ENCODE measurements around the gene TYW1B.
"Not testable (repeated sequence)": the region's sequence is repeated elsewhere in the genome, so short reads cannot be mapped to it uniquely, and the experiment has no call there.

TYW1B gene

DNA sequence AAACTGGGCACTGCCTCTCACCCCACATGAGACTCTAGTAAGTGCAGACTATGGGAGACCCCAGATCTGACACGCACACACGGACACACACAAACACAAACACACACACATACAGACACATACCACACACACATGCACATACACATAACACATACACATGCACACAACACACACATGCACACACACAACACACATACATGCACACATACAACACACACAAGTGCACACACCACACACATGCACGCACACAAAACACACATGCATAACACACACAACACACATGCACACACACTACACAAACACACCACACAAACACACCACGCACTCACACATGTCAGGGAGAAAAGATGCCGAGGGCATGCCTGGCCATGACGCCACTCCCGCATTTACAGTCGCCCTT lies 205.5 kb downstream of the TYW1B start:
- peak overlapping the region; percentile 15; the same call in 1 of the 2 replicates for H3K27ac ChIP-seq
- TF ChIP-seq ZFX (IDR thresholded peaks at IDR 0.05; ENCODE audit: borderline replicate concordance), result no peak
- TF ChIP-seq, protein P1, sequence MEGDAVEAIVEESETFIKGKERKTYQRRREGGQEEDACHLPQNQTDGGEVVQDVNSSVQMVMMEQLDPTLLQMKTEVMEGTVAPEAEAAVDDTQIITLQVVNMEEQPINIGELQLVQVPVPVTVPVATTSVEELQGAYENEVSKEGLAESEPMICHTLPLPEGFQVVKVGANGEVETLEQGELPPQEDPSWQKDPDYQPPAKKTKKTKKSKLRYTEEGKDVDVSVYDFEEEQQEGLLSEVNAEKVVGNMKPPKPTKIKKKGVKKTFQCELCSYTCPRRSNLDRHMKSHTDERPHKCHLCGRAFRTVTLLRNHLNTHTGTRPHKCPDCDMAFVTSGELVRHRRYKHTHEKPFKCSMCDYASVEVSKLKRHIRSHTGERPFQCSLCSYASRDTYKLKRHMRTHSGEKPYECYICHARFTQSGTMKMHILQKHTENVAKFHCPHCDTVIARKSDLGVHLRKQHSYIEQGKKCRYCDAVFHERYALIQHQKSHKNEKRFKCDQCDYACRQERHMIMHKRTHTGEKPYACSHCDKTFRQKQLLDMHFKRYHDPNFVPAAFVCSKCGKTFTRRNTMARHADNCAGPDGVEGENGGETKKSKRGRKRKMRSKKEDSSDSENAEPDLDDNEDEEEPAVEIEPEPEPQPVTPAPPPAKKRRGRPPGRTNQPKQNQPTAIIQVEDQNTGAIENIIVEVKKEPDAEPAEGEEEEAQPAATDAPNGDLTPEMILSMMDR (IDR thresholded peaks at IDR 0.05), result no peak

DNA sequence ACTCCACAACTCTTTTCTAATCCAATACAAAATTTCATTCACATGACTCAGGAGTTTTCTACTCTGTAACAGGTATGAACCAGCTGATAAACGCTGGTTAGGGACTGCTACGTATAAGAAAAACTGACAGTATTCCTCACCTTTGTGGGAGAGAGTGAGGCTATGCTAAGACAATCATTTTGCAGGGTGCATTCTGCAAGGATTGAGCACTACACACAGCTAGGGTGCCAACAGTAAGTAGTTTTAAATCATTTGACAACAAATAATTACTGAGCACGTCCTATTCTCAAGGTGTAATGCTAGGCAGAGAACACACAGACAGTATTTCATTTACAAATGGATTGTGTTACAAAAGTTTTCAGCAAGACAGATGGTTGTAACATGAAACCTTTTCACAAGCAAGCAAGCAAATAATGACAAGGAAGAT lies 206.2 kb downstream of the TYW1B start:
- H3K27ac ChIP-seq, result peak overlapping the region; percentile 15; the same call in 1 of the 2 replicates

DNA sequence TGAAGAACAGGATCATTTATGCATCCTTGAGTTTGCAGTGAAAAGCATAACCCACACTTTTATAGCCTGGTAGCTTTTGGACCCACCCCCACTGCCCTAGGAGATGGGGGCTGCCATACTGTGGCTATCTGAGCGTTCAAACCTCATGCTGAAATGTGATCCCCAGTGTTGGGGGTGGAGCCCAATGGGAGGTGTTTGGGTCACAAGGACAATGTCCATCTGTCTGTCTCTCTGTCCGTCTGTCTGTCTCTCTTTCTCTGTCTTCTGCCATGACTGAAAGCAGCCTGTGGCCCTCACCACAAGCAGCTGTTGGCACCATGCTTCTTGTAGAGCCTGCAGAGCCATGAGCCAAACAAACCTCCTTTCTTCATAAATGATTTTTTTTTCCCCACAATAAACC lies 207.1 kb downstream of the TYW1B start:
- not testable (repeated sequence) for H3K27ac ChIP-seq

DNA sequence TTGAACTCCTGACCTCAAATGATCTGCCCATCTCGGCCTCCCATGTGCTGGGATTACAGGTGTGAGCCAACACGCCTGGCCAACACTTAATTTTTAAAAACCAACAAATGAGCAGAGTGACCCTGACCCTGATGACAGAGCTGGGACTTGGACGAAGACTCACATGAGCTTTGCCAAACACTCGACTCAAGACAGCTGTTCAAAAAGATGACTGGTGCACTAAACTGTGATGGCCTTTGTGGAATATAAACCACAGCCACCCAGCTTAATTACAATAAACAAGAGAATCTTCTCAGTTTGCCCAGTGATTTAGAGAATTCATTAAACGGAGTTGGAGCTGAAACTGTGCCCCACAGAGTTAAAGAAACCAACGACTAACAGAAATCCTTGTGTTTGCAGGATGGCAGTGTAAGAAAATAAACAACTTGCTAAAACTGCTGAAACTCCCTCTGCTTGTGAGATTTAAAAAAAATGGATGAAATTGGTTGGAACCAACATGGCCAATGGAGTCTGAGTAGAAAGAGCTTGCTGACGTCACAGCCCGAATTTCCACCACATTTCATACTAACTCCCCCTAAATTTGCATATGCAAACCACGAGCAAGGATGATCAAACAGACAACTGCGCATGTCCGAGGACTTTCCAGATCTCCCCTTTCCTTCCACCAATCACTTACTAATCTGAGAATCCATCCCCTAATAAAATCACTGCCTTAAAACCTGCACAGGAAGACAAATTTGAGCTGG lies 209.4 kb downstream of the TYW1B start:
- H3K27ac ChIP-seq, result not testable (repeated sequence)

DNA sequence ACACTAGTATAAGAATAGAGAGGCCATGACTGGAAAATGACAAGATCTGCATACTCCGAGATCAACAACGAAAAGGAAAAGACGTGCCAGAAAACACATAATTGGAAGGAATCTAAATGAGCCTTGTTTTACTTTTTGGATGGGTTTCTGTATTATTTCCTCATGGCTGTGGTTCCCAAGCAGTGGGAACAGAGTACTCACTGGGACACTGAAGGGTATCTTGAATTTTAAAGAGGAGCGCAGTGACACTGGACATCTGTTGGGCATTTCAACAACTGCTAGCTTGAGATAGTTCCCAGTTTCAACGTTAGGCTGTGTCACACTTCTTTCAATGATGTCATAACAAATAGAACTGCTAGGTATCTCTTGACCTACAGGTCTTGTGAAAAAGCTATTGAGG lies 218.2 kb downstream of the TYW1B start:
- H3K27ac ChIP-seq, result not testable (repeated sequence)

DNA sequence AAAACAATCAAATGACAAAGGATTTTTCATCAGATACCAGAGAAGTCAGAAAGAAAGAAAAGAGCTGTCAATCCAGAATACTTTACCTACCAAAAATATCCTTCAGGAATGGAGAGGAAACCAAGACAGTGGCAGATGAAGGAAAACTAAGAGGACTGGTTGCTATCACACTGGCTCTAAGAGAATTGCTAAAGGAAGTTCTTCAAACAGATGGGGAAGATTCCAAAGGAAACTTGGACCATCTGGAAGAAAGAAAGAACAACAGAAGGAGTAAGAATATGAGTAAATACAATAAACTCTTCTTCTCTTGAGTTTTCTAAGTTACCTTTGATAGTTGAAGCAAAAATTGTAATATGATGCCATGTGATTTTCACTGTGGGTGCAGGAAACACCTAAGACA lies 220.0 kb downstream of the TYW1B start:
- H3K27ac ChIP-seq, result not testable (repeated sequence)

DNA sequence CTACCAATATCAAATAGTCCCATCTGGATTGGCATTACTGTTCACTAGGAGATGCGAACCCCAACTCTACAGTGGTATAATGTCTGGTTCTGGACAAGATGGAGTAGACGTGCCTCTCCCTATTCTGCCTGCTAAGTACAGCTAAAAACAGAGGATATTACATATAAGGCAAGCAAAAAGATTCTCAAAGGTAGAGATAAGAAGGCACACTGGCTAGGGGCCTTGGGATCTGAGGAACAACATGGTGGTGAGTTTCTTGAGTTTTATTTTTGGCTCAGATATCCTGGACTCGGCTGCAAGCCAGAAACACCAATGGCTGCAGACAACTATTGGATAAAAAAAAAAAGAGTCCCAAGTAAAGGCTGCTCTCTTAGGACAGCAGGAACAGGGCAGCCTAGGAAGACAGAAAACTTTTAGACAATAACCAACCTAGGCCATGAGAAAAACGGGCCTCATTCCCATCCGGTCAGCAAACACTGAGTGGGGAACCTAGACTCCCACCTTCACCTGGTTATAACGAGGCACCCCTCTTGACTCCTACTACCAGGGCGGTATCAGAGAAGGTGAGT lies 222.1 kb downstream of the TYW1B start:
- not testable (repeated sequence) for H3K27ac ChIP-seq

DNA sequence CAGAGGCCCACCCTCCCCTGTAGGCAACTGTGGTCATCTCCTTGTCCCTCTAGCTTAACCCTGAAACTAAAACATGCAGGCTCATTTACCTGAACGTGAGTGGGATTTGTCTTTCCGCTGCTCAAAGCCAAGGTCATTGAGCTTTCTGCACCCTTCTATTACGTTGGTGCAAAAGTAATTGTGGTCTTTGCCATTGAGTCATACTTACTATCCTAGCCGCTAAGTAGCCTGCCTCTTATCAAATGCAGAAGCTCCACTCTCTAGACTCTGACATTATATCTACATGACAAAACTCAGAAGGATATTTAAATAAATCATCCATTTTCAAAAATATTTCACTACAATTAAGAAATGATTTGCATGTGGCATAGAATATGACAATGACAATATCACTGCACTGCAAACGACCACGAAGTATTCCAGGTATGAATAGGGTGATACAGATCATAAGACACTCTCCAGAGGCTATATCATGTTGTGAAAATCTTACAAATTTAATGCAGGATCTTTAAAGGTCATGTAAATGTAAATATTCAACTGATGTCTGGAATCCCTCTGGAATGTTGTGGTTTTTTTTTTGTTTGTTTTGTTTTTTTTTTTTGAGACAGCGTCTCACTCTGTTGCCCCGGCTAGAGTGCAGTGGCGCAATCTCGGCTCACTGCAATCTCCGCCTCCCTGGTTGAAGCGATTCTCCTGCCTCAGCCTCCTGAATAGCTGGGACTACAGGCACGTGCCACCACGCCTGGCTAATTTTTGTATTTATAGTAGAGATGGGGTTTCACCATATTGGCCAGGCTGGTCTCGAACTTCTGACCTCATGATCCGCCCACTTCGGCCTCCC lies 223.0 kb downstream of the TYW1B start:
- H3K27ac ChIP-seq, result not testable (repeated sequence)

DNA sequence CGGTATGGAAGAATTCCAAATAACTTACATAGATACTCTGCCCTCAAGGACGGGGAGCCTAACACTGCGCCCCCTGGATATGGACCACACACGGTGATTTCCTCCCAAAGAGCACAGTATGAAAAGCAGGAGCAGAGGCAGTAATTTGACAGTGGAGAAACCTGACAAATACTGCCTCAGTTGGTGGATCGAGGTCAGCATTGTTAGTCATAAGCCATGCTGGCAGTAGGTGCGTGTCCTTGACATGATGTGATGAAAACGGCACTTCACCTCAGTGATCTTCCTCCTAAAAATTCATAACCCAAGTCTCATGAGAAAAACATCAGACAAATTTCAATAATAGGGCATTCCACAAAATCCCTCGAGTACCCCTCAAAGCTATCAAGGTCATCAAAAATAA lies 224.5 kb downstream of the TYW1B start:
- not testable (repeated sequence) for H3K27ac ChIP-seq

DNA sequence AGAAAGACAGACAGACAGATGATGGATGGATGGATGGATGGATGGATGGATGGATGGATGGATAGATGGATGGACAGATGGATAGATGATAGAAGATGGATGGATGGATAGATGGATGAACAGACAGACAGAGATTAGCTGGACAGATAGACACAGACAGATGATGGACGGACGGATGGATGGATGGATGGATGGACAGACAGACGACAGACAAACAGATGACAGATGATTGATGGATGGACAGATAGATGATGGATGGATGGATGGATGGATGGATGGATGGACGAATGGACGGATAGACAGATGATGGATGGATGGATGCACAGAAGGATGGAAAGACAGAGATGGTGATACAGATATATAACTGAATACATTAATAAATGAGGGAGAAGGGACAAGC lies 224.9 kb downstream of the TYW1B start:
- no peak overlapping the region for H3K27ac ChIP-seq
- TF ChIP-seq, protein P1 (IDR thresholded peaks at IDR 0.05), result no peak
- no peak for TF ChIP-seq ZFX (IDR thresholded peaks at IDR 0.05; ENCODE audit: borderline replicate concordance)

DNA sequence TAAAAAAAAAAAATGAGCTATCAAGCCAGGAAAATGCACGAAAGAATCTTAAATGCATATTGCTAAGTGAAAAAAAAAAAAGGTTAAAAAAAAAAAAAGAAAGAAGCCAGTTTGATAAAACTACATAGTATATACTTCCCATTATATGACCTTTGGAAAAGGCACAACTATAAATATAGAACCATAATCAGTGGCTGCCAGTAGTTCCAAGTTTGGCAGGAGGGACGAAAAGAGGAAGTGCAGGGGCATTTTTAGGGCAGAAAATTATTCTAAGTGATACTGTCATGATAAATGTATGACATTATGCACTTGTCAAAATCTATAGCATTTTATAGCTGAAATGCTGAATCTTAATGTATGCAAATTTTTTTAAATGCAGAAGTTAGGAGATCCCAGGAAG lies 226.3 kb downstream of the TYW1B start:
- not testable (repeated sequence) for H3K27ac ChIP-seq

DNA sequence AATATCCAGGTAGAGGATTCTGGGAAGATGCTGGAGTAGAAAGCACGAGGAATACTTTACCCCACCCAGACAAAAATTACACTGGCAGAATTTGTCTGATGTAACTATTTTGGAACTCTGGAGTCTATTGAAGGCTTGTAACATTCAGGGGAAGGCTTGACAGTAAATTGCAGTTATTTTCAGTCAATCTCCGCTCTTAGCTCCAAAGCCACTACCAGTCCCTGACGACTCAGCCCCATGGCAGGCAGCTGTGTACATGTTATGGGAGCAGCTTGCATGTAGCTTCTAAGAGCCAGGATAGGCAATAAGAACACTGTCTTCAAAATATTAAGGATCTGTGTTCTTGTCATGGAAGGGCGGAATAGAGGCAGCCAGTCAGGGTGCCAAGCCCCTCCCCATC lies 238.0 kb downstream of the TYW1B start:
- not testable (repeated sequence) for H3K27ac ChIP-seq

DNA sequence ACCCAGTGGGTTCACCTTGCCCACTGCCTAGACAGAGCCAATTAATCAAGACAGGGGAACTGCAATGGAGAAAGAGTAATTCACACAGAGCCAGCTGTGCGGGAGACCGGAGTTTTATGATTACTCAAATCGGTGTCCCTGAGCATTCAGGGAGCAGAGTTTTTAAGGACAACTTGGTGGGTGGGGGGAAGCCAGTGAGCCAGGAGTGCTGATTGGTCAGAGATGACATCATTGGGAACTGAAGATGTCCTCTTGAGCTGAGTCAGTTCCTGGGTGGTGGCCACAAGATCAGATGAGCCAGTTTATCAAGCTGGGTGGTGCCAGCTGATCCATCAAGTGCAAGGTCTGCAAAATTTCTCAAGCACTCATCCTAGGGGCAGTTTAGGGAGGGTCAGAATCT lies 240.7 kb downstream of the TYW1B start:
- not testable (repeated sequence) for H3K27ac ChIP-seq

DNA sequence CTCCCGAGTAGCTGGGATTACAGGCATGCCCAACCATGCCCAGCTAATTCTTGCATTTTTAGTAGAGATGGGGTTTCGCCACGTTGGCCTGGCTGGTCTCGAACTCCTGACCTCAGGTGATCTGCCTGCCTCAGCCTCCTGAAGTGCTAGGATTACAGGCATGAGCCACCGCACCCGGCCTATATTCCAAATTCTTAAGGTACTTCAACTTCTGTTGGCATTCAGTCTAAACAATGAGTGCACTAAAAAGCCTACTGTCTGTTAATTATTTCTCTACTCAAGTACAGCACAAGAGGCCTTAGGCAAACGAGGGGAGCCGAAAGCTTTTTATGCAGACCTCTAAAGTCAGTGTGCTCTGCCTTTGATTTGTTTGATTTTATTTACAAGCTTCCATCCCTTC lies 243.4 kb downstream of the TYW1B start:
- not testable (repeated sequence) for H3K27ac ChIP-seq

DNA sequence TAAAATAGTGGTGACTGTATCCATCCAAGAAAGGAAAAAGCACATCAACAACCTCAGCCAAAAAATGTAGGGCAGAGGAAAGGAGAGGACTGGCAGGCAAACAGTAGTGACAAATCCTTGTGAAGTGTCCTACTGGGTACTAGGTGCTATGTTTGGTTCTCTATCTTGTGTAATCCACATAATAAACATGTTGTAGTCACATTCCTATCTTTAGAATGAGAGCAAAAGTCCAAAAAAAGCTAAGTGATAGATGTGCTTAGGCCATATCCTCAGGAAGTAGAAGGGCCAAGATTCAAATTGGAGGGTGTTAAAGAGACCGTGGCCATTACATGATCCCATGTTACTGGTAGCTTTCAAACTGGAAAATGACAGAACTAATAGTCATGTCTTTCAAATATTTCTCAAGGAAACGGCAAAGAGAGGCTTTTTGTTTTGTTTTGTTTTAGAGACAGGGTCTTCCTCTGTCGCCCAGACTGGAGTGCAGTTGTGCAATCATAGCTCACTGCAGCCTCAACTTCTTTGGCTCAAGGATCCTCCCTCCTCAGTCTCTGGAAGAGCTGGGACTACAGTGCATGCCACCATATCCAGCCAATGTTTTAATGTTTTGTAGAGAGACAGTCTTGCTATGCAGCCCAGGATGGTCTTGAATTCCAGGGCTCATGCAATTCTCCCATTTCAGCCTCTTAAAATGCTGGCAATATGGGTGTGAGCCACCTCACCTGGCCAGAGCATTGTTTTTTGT lies 244.2 kb downstream of the TYW1B start:
- not testable (repeated sequence) for H3K27ac ChIP-seq

DNA sequence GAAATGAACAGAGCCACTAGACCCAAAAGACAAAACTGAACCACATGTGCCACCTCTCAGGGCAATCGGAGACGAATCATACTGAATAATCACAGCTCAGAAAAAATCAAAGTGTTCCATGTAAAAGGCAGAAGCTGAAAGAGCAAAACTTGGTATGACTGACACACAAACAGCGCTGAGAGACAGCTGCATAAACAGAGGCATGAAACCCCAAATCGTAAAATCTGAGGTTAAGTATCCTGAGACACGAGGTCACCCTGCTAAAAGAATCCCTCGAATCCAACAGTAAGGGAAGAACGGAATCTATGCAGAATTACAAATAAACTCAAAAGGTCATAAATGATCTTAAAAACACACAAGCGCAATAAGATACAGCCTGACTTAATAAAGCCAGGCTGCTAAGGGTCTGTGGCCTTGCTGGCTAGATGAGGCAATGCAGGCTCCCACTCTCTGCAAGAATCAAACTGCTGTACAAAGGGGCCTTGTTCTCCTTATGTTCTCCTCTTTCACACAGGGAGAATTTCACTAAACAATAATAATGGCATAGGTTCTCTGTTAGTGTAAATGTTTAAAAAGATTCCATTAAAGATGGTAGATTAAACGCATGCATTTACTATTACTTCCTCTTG lies 247.7 kb downstream of the TYW1B start:
- H3K27ac ChIP-seq, result not testable (repeated sequence)

Measured in 22Rv1 (cell line).